Measurements from ENCODE around the gene SYT1.

- TF ChIP-seq POLR2A (IDR thresholded peaks at IDR 0.05; ENCODE audit: control extremely low read depth in 1 of 2, low read depth in 2 of 2, low read length in 2 of 2) (no peak), SRF (IDR thresholded peaks at IDR 0.05; ENCODE audit: low read depth, low read length) (no peak), RNF2 (IDR thresholded peaks at IDR 0.05; ENCODE audit: borderline replicate concordance, low read depth, low read length, missing control alignments, poor library complexity, severe bottlenecking) (no peak), NRF1 (IDR thresholded peaks at IDR 0.05; ENCODE audit: low read depth, low read length) (no peak), CHD1 (IDR thresholded peaks at IDR 0.05; ENCODE audit: low read depth, low read length) (no peak), TCF12 (IDR thresholded peaks at IDR 0.05; ENCODE audit: low read depth, low read length) (no peak), CTCF (IDR thresholded peaks at IDR 0.05; ENCODE audit: control extremely low read depth in 1 of 3, insufficient read depth in 1 of 3, low read depth in 1 of 3, low read length in 3 of 3) (no peak), EP300 (IDR thresholded peaks at IDR 0.05; ENCODE audit: borderline replicate concordance in 1 of 2, low read depth in 2 of 2, low read length in 2 of 2) (no peak), POLR2AphosphoS5 (IDR thresholded peaks at IDR 0.05; ENCODE audit: low read depth, low read length) (no peak), SIN3A (conservative IDR thresholded peaks at IDR 0.05 in 1 of 2, IDR thresholded peaks at IDR 0.05 in 1 of 2; ENCODE audit: low read depth in 1 of 2, low read length in 2 of 2) (no peak), MAX (IDR thresholded peaks at IDR 0.05) (no peak), JUN (IDR thresholded peaks at IDR 0.05; ENCODE audit: low read depth, low read length) (no peak)
These were observed 579.5 kb downstream of the SYT1 start for GRCh38 chr12:79444089-79444488.

Data from H1 (cell line).